Ureter (tissue), 1 donor: Measurements from ENCODE around the gene UBE2M. TPM values are rescaled to one million over a fixed set of nuclear protein-coding genes. Genes with fewer than 3 reads are reported as not detected.
"Not testable (repeated sequence)": the region's sequence is repeated elsewhere in the genome, so short reads cannot be mapped to it uniquely, and the experiment has no call there.

Experiments
- DNase-seq: peaks from one replicate; pipeline ENCODE4 v3.0.0-alpha.2; 2020; ENCODE audit warnings: low spot score
- total RNA-seq: library from RNA; stranded (reverse); gene quantifications from one replicate; pipeline ENCODE4 v1.2.4, GENCODE V29; 2023
- donor health status: DM: yes; HTN: yes; CAD: no.

Gene UBE2M
- total RNA-seq, 1 donor from 2014 or later: 60.7 TPM

GRCh38 chr19:58542641-58543372 lies 15.6 kb downstream of the UBE2M start:
- DNase-seq: not testable (repeated sequence)

- not testable (repeated sequence) for DNase-seq
These were observed 19.2 kb downstream of the UBE2M start for GRCh38 chr19:58539169-58539559.

- DNase-seq: no peak
These were observed 19.9 kb downstream of the UBE2M start for GRCh38 chr19:58538257-58539168.

- DNase-seq: no peak
These were observed 21.3 kb downstream of the UBE2M start for GRCh38 chr19:58536852-58537798.

- DNase-seq: no peak
These were observed 22.6 kb downstream of the UBE2M start for GRCh38 chr19:58535857-58536256.

- DNase-seq: no peak
These were observed 27.2 kb downstream of the UBE2M start for GRCh38 chr19:58531034-58531840.

- DNase-seq: no peak
These were observed 29.0 kb downstream of the UBE2M start for GRCh38 chr19:58529405-58529804.

- no peak for DNase-seq
These were observed 35.7 kb downstream of the UBE2M start for GRCh38 chr19:58522709-58523108.

- DNase-seq: no peak
These were observed 36.8 kb downstream of the UBE2M start for GRCh38 chr19:58521651-58522050.

- DNase-seq: no peak
These were observed 38.2 kb downstream of the UBE2M start for GRCh38 chr19:58520257-58520599.

- peak; percentile 96 for DNase-seq
These were observed 38.8 kb downstream of the UBE2M start, which contains the start of gene ZBTB45 for GRCh38 chr19:58519355-58520256. Gene ZBTB45, minus strand, starts transcription at chr19:58519810. Its CDS starts 2,137 bp downstream, at chr19:58517673.

GRCh38 chr19:58519087-58519354 lies 39.4 kb downstream of the UBE2M start:
- DNase-seq: peak; percentile 78

- no peak for DNase-seq
These were observed 39.9 kb downstream of the UBE2M start for GRCh38 chr19:58518256-58519086.

GRCh38 chr19:58516964-58517833 lies 41.2 kb downstream of the UBE2M start:
- DNase-seq: no peak

GRCh38 chr19:58516246-58516836 lies 42.1 kb downstream of the UBE2M start:
- no peak for DNase-seq

GRCh38 chr19:58515259-58515658 lies 43.2 kb downstream of the UBE2M start:
- DNase-seq: no peak

GRCh38 chr19:58514564-58515022 lies 43.8 kb downstream of the UBE2M start:
- no peak for DNase-seq
